GM23338 (cell line): ENCODE results near the gene TGFBRAP1. TPM values are rescaled to one million over a fixed set of nuclear protein-coding genes. Genes with fewer than 3 reads are reported as not detected.

Experiments
- CREB1 ChIP-seq: fragments of 250-450 bp; sonication (Bioruptor Pico); IDR thresholded peaks from 2 replicates; pipeline ENCODE4 v1.5.0; 2020; ENCODE audit warnings: low read depth, mild to moderate bottlenecking, moderate library complexity
- EZH2 ChIP-seq: fragments of 200-600 bp; sonication (generic); IDR thresholded peaks from one replicate; pipeline ENCODE4 v1.8.0; 2017; ENCODE audit warnings: antibody characterized with exemption, mild to moderate bottlenecking, low read depth; ENCODE audit not compliant: unreplicated experiment
- JUNB ChIP-seq: IDR thresholded peaks from one replicate; pipeline ENCODE4 v1.6.1; 2016; ENCODE audit warnings: antibody characterized with exemption; ENCODE audit not compliant: unreplicated experiment
- NANOG ChIP-seq: IDR thresholded peaks from 2 replicates; pipeline ENCODE4 v1.6.1; 2016; ENCODE audit warnings: antibody characterized with exemption, borderline replicate concordance
- POLR2AphosphoS5 ChIP-seq: IDR thresholded peaks from 2 replicates; pipeline ENCODE4 v1.6.1; 2016; ENCODE audit warnings: antibody characterized with exemption, low read depth
- REST ChIP-seq: IDR thresholded peaks from one replicate; pipeline ENCODE4 v1.6.1; 2018; ENCODE audit warnings: antibody characterized with exemption; ENCODE audit not compliant: unreplicated experiment
- ZNF114 ChIP-seq: fragments of 250-450 bp; sonication (Bioruptor Pico); IDR thresholded peaks from 2 replicates; pipeline ENCODE4 v1.5.0; 2020; ENCODE audit warnings: mild to moderate bottlenecking, moderate library complexity
- ZNF331 ChIP-seq: fragments of 250-450 bp; sonication (Bioruptor Pico); IDR thresholded peaks from 2 replicates; pipeline ENCODE4 v1.5.0; 2020; ENCODE audit warnings: low read depth, mild to moderate bottlenecking, moderate library complexity
- polyA plus RNA-seq: library from polyadenylated mRNA; unstranded; fragments of >200 nt; fragmentation: Nextera tagmentation; extraction: Ambion mirVana; gene quantifications from 2 replicates; pipeline ENCODE4 v1.2.1, GENCODE V29; 2016
- total RNA-seq: library from RNA; depleted of rRNA; stranded (reverse); fragments of >200 nt; shearing (Covaris generic); gene quantifications from 2 replicates; pipeline ENCODE4 v1.2.3, GENCODE V29; 2014
- TF ChIP-seq, protein P1 (sequence below): fragments of 250-450 bp; sonication (Bioruptor Pico); IDR thresholded peaks from 2 replicates; pipeline ENCODE4 v1.5.0; 2020; ENCODE audit warnings: mild to moderate bottlenecking, moderate library complexity

The TGFBRAP1 gene
- total and polyA plus RNA-seq, 2 experiments from 2014 or later, result 6.3 to 23.5 TPM

- TF ChIP-seq, protein P1, sequence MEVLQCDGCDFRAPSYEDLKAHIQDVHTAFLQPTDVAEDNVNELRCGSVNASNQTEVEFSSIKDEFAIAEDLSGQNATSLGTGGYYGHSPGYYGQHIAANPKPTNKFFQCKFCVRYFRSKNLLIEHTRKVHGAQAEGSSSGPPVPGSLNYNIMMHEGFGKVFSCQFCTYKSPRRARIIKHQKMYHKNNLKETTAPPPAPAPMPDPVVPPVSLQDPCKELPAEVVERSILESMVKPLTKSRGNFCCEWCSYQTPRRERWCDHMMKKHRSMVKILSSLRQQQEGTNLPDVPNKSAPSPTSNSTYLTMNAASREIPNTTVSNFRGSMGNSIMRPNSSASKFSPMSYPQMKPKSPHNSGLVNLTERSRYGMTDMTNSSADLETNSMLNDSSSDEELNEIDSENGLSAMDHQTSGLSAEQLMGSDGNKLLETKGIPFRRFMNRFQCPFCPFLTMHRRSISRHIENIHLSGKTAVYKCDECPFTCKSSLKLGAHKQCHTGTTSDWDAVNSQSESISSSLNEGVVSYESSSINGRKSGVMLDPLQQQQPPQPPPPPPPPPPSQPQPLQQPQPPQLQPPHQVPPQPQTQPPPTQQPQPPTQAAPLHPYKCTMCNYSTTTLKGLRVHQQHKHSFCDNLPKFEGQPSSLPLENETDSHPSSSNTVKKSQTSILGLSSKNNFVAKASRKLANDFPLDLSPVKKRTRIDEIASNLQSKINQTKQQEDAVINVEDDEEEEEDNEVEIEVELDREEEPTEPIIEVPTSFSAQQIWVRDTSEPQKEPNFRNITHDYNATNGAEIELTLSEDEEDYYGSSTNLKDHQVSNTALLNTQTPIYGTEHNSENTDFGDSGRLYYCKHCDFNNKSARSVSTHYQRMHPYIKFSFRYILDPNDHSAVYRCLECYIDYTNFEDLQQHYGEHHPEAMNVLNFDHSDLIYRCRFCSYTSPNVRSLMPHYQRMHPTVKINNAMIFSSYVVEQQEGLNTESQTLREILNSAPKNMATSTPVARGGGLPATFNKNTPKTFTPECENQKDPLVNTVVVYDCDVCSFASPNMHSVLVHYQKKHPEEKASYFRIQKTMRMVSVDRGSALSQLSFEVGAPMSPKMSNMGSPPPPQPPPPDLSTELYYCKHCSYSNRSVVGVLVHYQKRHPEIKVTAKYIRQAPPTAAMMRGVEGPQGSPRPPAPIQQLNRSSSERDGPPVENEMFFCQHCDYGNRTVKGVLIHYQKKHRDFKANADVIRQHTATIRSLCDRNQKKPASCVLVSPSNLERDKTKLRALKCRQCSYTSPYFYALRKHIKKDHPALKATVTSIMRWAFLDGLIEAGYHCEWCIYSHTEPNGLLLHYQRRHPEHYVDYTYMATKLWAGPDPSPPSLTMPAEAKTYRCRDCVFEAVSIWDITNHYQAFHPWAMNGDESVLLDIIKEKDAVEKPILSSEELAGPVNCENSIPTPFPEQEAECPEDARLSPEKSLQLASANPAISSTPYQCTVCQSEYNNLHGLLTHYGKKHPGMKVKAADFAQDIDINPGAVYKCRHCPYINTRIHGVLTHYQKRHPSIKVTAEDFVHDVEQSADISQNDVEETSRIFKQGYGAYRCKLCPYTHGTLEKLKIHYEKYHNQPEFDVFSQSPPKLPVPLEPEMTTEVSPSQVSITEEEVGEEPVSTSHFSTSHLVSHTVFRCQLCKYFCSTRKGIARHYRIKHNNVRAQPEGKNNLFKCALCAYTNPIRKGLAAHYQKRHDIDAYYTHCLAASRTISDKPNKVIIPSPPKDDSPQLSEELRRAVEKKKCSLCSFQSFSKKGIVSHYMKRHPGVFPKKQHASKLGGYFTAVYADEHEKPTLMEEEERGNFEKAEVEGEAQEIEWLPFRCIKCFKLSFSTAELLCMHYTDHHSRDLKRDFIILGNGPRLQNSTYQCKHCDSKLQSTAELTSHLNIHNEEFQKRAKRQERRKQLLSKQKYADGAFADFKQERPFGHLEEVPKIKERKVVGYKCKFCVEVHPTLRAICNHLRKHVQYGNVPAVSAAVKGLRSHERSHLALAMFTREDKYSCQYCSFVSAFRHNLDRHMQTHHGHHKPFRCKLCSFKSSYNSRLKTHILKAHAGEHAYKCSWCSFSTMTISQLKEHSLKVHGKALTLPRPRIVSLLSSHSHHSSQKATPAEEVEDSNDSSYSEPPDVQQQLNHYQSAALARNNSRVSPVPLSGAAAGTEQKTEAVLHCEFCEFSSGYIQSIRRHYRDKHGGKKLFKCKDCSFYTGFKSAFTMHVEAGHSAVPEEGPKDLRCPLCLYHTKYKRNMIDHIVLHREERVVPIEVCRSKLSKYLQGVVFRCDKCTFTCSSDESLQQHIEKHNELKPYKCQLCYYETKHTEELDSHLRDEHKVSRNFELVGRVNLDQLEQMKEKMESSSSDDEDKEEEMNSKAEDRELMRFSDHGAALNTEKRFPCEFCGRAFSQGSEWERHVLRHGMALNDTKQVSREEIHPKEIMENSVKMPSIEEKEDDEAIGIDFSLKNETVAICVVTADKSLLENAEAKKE (CRISPR knock-in tag), result no peak
- no peak for TF ChIP-seq POLR2AphosphoS5
- no peak for TF ChIP-seq NANOG
- TF ChIP-seq ZNF331 (CRISPR knock-in tag), result no peak
- no peak for TF ChIP-seq CREB1 (CRISPR knock-in tag)
- no peak for TF ChIP-seq ZNF114 (CRISPR knock-in tag)
- TF ChIP-seq REST, result no peak
- no peak for TF ChIP-seq JUNB
- no peak for TF ChIP-seq EZH2
Observed at GRCh38 chr2:105362862-105363591, 33.5 kb upstream of the TGFBRAP1 start (continued).
